Activated CD4-positive, alpha-beta T cell treated with anti-CD3 and anti-CD28 coated beads, Interleukin-2, amount 50 U/mL, for 24 hours (primary cell): ENCODE results near the gene MRM2.

Experiments used
- DNase-seq, 2 donors: peaks; one replicate each; pipeline ENCODE4 v3.0.0-alpha.2; 2020; ENCODE audit warnings: low read depth in 1 of 2, low spot score in 1 of 2

MRM2 gene

DNA sequence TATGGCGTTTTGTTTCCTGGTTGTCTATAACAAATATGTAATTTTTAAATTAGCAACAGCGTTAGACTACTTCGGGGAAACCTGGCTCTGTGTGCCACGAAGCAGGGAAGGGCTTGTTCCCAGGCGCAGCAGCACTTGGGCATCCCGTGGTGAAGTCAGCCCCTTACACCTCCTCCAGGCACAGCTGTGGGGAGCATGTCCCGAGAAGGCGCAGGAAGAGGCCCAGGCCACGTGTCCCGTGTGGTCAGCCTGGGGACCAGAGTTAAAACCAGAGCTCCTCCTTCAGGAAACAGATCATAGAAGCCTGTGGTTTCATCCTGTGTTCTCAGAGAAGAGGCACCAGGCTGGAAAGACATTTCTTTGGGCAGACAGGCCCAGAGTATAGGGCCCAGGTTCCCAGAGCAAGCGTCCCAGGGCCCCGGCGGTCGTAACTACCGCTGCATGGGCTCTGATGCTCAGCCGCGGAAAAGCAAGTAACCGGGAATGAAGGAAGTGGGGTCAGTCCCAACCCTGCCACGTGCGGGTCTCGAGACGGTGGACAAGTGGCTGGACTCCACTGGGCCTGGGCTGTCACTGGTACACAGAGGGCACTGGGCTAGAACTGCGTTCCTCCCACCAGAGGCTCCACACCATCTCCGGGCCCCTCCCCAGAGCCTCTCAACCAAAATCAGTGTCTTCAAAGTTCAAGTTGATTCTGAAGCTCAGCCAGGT is 7.1 kb upstream of the MRM2 start:
- DNase-seq: no peak

- DNase-seq: no peak
These were observed 5.4 kb upstream of the MRM2 start for GRCh38 chr7:2247141-2247995.

DNA sequence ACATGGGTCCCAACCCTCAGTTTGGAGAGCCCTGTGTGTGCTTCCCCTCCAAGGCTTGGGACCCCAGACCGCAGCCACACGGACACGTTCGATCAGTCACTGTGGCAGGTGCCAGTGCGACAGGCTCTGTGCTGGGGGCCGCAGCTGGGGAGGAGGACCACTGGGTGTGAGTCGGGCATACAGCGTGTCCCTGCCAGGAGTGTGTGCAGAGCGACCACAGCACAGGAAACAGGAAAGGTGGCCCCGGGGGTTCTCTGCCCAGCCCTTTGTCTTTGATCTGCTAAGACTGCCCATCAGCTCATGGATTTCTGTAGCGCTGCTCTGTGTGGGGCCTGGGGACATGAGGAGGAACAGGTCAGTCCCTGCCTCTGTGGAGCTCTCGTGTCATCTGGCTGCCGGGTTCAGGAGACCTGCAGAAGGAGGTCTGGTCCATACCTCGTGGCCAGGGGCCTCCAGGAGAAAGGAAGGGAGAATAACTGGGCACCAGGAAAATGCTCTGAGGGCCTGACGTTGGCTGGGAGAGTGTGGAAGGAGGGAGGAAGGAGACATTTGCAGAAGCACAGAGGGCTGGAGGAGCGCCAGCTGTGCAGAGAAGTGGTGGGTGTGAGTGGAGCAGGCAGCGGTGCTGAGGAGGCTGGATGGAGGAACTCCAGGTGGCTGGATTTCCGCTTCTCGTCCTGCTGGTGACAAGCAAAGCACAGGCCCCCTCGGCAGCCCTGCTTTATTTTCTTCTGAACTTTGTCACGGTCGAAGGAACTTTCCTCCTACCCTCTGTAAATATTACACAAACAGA is 4.1 kb upstream of the MRM2 start:
- DNase-seq: no peak

- DNase-seq: no peak
These were observed 2.5 kb upstream of the MRM2 start for GRCh38 chr7:2244404-2244995.

GRCh38 chr7:2243458-2243857 is 1.5 kb upstream of the MRM2 start:
- DNase-seq: no peak

DNA sequence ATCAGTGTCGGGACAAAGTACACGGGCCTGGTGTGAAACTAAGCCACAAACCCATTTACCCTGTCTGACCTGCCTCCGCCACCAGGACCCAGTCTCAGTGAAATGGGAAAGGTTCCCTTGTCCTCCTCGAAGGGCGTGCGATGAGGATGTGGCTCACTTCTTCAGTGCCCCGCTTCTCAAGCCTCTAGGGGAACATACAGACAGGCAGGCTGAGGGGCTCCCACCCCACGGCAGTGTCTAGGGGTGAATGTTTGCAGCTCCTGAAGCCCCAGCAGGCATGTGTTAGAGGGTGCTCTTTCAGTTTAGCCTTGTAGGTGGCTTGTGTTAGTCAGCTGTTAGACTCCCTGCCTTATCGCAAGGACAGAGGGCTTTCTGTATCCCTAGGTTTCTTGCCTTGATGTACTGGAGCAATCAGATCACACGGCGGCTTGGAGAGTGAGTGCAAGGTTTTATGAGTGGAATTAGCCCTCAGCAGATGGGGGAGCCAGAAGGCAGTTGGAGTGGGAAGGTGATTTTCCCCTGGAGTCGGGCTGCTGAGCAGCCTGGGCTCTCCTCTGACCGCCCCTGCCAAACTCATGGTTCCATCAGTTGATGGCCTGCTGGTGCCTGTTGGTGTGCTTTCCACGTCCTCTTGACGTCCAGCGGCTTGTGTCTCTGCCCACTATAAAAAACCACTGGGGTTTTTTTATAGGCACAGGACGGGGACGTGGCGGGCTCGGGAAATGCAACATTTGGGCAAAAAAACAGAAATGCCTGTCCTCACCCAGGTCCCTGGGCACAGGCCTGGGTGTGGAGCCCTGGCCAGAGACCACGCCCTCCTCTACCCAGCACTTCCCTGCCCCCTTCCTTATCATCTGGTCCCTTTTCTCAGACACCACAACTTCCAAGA is 780 bp upstream of the MRM2 start:
- peak in 1 of 2 donors; percentile 5 for DNase-seq

GRCh38 chr7:2239242-2239641 is 2.8 kb downstream of the MRM2 start:
- no peak for DNase-seq

GRCh38 chr7:2237109-2237602 is 4.8 kb downstream of the MRM2 start:
- no peak for DNase-seq

- DNase-seq: no peak
These were observed 8.1 kb downstream of the MRM2 start for GRCh38 chr7:2233926-2234325.

DNA sequence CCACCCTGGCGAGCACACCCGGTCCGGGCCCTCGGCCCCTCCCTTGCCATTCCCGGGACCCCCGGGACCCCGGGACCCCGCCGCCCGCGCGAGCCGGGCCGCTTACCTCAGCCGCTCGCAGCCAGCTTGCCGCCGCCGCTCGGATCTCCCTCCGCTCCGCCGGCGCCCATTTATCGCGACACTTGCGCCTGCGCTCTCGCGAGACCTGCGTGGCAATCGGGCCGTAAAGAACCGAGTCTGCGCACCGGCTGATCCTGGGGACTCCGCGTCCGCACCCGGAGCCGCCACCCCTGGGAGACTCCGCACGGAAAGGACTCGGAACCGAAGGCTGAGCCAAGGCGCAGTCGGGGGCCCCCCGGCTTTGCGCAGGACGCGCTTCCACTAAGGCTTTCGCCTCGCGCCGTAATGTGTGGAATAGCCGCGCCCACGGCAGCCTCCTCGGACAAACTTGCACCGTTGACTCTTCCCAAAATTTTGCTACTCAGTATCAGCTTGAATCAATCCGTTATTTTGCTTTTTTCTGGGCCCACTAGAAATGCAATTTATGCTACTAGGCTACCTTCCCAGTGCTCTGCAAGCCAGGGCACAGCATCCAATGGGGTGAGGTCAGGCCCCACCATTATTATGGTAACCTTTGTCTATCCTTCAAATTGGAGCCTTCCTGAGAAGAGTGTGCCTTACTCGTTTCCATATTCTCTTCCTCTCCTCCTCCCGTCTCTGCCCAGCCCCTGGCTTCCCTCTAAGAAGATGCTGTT is 9.1 kb downstream of the MRM2 start, which contains the start of gene MAD1L1:
Gene MAD1L1, minus strand, starts transcription at position 180 of the 755 bp plus-strand sequence. CDS start 2,812 bp downstream, outside the sequence.
- peak; percentile 74 to 82 for DNase-seq

GRCh38 chr7:2231992-2232765 is 9.8 kb downstream of the MRM2 start:
- no peak for DNase-seq

DNA sequence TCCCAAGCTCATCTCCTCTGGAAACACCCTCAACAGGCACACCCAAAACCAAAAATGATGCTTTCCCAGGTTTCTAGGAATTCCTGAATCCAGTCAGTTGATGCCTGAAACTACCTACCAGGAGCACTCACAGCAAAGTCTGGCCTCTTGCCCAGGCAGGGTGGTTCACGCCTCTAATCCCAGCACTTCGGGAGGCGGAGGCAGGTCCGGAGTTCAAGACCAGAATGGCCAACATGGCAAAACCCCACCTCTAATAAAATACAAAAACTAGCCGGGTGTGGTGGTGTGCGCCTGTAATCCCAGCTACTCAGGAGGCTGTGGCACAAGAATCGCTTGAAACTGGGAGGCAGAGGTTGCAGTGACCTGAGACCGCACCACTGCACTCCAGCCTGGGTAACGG is 11.1 kb downstream of the MRM2 start:
- DNase-seq: no peak

DNA sequence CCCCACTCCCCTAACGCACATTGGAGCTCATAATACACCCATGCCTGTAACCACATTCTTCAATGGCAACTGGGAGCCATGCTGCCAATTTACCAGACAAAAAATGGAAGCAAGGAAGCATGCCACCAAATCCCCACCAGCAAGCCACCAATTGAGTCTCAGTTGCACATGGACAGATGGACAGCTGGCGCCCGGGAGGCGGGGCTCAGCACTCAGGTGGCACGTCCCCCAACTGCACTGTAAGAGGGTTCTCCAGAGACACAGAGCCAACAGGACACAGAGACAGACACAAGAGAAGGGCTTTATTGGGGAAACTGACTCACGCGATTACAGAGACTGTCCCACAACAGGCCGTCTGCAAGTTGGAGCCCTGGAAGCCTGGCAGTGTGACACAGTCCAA is 11.8 kb downstream of the MRM2 start:
- DNase-seq: no peak

DNA sequence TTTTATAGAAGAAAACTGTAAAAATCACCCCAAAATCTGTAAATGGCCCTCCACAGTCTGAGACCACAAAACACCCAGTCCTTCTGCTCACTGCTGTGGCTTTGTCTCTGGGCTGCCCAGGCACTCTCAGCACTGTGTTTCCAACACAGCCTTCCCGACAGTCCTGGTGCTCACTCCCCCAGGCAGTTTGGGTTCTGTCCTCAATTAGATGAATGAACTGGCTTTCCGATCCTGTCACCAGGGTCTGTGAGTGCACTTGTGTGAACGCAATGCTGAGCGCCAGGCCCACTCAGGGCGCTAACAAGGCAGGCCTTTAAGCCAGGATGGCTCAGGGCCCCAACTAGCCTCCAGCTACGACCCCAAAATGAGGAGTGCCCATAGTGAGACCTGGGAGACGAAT is 12.5 kb downstream of the MRM2 start:
- no peak for DNase-seq

DNA sequence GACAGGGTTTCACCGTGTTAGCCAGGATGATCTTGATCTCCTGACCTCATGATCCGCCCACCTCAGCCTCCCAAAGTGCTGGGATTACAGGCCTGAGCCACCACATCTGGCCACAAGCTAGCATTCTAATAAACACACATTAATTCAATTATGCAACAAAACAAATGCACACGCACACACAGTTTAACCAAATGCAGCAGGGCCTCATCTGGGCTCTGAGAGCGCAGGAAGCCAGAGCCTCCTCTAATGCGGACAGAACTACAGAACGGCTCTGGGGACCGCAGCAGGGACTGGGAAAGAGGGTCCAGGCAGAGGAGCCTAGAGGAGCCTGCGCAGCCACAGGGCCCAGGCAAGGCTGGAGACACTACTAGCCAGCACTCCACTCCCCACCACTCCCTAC is 13.1 kb downstream of the MRM2 start:
- DNase-seq: no peak

GRCh38 chr7:2227699-2228098 is 14.3 kb downstream of the MRM2 start:
- DNase-seq: no peak

DNA sequence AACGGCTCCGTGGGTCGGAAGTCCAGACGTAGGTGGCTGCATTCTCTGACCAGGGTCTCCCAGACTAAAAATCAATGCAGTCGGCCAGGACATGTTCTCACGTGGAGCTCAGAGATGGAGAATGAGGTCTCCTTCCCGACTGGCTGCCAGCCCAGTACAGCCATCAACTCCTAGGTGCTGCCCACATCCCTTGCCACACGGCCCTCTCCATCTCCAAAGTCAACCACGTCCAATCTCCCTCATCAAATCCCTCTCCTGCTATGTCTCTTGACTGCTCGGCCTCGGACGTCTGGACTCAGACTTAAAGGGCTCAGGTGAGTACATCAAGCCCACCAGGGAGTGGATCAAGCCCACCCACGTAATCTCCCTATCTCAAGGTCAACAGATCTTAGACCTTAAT is 16.2 kb downstream of the MRM2 start:
- no peak for DNase-seq

GRCh38 chr7:2225336-2225735 is 16.7 kb downstream of the MRM2 start:
- no peak for DNase-seq

DNA sequence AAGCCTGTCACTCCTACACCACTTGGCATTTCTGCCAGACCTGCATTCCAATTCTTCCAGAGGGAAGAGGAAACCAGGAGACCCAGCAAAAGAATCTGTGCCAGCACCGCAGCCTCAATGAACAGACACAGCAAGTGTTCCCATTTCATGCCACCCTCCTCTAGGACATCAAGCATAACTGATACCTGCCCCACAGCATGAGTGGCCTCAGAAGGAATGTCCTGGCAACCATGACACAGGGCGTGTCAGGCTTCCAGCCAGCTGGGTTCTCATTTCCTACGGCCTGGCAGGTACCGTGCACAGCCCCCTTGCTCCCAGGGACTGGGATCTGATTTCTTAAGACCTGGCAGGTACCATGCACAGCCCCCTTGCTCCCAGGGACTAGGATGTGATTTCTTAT is 17.1 kb downstream of the MRM2 start:
- DNase-seq: no peak
